T-helper 2 cell (primary cell): ENCODE measurements around the gene RPL27A.
"Not testable (repeated sequence)": the region's sequence is repeated elsewhere in the genome, so short reads cannot be mapped to it uniquely, and the experiment has no call there.

Experiments
- DNase-seq, 5 experiments: peaks; one replicate each; pipeline versions ENCODE4 v3.0.0 to v3.0.0-alpha.2; 2012 to 2022
- total RNA-seq, 2 donors: gene quantifications; one replicate each; lab custom pipeline; 2026; lab: John Stamatoyannopoulos, UW

RPL27A gene
- 822 to 1,122 reads per million in 2 donors for total RNA-seq

- DNase-seq, result peak; percentile 96 to 98 (median 97)
These were observed at the start of gene RPL27A, which contains the start of gene TRIM66 for GRCh38 chr11:8682303-8683114. RPL27A (plus strand) TSS chr11:8682792; CDS start chr11:8682814, 22 bp downstream. TRIM66 (minus strand) TSS chr11:8682665; CDS start chr11:8672274, 10,391 bp downstream.

DNA sequence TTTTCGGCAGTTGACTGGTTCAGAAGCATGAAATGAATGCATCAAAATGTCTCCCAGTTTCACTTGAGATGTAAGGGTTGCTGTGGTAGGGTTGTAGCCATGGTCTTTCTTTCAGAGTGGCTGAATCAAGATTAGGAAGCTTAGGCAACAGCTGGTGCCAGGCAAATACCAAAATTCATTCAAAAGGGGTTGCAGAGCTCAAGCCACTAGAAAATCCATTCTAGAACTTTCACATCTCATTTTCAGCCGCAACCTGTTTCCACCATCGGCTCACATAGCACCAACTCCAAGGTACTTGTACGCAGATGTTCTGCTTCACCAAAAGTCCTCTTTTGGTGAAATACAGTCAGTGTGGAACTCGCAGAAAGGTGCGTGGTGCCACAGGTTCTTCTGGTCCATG is 48.1 kb upstream of the RPL27A start:
- no peak for DNase-seq

GRCh38 chr11:8636127-8636526 is 46.5 kb upstream of the RPL27A start:
- no peak for DNase-seq

GRCh38 chr11:8638300-8638699 is 44.3 kb upstream of the RPL27A start:
- no peak for DNase-seq

DNA sequence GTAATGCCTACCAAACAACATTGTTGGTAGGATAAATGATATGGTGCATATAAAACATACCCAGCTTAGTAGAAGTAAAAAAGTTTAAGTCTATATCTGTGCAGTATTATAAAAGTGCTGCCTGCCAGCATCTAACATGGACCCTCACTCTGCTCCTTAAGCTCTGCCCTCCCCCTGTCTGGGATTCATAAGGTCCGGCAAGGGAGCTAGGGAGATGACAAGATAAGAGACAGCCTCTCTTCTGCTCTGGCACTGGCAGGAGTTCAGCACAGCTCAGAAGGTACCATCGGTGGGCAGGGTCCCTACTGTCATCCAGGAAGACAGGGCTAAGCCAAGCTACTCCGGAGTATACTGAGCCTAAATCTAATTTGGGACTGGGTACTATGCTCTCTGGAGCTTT is 42.9 kb upstream of the RPL27A start:
- no peak for DNase-seq

DNA sequence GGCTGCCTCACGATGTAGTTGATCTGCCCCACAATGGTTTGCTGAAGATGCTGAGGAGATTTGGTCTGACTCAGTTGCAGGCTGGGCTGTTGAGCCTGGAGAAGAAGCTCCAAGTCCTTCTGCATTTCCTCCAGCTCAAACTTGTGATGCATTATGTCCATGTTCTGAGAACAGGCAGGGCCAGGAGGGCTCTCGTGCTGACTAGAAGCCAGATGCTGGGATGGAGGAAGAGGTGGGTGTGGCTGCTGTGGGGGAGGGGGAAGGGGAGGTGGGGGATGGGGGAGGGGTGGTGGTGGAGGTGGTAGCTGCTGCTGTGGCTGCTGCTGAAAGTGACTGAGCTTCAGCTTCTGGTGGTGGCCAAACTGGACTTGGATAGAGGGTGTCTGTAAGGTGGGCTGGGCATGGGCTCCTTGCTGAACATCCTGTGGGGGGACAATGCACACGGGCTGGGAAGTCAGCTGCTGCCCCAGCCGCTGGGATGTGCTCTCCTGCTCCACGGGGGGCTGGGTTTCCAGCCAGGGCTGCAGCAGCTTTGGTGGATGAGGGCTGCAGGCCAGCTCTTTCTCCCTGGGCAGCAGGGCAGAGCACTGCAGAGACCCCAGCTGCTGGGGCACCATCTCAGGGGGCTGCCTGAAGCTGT is 42.2 kb upstream of the RPL27A start:
- DNase-seq, result no peak

GRCh38 chr11:8641332-8641731 is 41.3 kb upstream of the RPL27A start:
- DNase-seq, result no peak

DNA sequence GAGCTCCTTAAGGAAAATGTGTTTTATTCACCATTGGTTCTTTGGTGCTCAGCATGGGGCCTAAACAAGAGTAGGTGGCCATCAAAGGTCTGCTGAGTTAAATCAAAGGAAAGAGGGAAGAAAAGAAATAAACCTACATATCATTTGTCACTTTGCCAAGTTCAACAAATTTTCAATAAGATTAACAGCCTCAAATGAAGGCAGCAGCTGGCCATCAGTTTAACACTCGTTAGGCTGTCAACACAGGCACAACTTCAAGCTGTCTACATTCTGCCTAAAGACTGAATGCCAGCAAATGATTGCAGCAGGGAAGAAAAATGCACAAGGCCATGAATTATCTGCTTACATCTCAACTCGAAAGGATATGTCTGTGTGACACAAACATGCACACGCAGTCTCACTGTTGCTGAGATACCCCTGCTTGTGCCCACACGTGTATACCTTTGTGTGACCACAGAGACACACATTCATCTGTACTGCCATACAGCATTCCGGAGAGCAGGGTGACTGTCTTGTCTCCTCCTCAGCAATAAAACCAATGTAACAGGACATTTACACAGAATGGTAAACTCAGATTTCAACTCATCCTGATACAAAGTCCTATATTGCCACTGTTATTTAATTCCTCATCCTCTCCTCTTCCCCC is 40.3 kb upstream of the RPL27A start:
- no peak for DNase-seq

GRCh38 chr11:8646873-8647272 is 35.7 kb upstream of the RPL27A start:
- DNase-seq, result no peak

- DNase-seq, result no peak
These were observed 33.2 kb upstream of the RPL27A start for GRCh38 chr11:8649361-8649760.

DNA sequence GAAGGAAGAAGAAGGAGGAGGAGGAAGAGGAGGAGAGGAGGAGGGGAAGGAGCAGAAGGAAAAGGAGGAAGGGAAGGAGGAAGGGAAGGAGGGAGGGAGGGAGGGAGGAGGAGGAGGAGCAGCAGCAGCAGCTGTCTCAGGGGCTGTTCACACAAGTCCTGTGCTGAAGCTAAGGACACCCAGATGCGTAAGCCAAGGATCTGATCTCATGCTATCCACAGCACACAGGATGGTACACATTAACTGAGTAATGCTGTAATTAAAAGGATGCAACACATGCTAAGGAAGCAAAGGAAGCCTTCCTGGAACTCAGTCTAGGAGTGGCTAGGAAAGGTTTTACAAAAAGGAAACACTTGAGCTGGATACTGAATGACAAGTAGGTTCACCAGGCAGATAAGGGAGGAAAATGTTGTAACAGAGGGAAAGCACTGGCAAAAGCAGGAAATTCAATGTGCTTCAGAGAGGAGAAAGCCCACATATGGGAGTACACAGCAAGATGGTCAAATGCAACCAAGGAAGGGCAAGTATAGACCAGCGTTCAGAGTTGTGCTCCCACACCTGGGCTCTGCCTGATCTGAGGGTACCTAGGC is 32.1 kb upstream of the RPL27A start:
- DNase-seq, result no peak

DNA sequence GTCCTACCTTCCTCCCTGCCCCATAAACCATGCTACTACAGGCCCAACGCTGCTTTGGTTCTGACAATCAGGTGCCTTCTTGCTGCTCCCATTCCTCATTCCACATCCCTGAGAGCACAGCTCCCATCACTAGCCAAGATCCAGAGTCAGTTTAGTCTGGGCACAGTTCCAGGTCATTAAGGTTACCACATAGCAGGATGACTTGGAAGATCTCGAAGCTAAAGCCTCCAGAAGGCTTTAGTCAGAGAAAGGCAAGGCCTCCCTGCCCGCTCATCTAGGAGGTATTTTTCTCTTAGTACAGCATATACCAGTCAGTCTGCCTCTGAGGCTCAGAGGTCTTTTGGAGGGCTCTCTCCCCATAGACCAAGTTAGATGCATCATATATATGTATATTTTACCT is 30.5 kb upstream of the RPL27A start:
- DNase-seq, result no peak

DNA sequence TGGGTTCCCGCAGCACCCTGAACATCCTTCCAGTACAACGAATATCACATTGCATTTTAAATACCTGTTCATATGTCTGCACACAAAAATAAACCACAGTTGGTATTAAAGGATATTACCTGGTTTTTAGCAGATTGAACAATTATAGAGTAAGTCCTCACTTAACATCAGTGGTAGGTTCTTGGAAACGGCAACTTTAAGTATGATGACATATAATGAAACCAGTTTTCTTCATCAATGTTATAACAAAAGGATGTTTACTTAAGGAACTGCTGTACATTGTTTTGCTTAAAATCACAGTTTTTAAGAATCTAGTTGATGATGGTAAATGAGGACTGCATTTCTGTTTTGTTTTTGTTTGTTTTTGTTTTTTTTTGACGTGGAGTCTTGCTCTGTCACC is 28.1 kb upstream of the RPL27A start:
- DNase-seq, result peak in 1 of 5 experiments; percentile 72

GRCh38 chr11:8656291-8656690 is 26.3 kb upstream of the RPL27A start:
- DNase-seq, result no peak

- no peak for DNase-seq
These were observed 24.1 kb upstream of the RPL27A start for GRCh38 chr11:8658321-8659057.

DNA sequence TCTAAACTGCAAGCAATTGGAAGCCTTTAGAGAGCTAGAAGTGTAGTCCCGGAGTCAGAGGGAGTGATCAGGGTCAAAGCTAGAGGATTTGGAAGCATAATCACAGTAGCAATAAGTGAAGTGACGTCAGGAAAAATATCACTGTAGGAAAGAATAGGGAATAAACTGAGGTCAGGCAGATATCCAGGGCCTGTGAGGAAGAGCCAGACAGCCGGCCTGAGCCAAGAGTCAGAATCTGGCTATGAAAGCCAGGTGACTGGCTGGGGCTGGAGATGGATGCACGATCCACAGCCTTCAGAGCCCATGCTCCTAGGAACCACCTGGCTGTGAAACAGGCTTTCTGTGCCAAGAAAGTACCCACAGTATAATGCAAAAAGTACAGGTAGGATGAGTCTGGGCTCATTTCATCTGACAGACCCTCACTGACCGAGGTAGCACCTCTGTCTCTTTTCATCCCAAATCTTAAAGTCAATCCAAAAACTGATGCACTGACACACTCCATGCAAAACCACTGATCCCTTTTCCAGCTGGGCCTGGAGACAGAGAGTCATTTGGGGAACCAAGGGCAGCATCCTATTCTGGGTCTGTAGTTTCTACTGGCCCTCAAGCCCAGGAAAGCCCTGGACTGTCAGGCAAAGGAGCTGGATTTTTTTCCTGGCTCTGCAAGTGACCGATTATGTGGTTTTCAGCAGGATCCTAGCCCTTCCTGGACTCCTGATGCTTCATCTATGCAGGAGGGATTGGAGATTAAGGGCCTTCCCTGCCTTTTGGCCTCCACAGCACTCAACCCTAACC is 21.4 kb upstream of the RPL27A start:
- DNase-seq, result no peak

DNA sequence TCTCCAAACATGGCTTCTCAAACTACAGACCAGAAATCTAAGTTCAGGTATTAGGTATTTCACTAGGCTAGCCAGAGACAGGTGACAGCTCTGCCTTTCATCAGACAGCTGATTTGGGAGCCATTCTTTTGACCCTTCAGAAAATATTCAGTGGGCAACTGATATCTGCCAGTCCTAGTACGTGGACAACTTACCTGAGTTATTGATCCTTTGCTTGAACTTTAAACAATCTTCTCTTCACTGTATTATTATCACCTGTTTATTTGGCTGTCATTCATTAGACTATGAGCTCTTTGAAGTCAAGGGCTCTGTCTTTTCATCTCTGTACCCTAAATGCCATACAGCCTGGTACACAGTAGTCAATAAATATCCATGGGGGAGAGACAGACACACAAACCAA is 17.4 kb upstream of the RPL27A start:
- DNase-seq, result no peak

- not testable (repeated sequence) for DNase-seq
These were observed 12.5 kb upstream of the RPL27A start for GRCh38 chr11:8670081-8670480.

DNA sequence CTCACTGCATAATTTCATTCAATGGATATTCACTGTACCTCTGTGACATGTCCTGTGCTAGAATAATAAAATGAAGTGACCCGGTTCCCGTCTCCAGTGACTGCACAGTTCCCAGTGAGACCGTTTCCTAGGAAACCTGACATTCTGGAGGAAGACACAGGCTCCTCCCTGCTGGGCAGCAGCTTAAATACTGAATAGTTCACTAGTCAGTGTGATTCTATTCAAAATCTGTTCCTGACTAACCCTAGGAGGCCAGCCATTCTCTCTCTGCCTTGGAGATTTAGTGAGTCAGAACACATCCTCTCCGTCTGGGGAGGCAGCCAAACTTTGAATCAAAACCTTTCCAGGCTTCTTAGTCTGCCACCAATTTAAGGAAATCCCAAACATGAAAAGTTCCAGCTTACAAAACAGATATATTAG is 11.4 kb upstream of the RPL27A start:
- no peak for DNase-seq

DNA sequence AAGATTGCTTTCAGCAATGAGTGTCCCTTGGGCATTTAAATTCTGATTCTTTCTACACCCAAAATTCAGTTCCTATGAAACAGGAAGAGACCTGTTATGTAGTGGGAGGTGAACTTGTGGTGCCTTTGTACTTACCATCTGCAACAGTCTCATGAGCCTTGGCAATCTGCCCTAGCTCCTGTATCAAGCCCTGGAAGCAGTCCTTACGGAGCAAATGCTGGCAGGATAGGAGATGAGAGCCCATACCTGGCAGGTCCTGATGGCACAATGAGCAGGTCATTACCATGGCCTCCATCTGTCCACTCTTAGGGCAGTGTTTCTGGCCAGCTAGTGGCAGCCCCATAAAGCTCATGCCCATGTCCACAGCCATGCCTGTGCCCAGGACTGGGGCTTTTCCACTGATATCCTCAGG is 10.9 kb upstream of the RPL27A start:
- DNase-seq, result no peak

GRCh38 chr11:8672346-8672745 is 10.2 kb upstream of the RPL27A start:
- DNase-seq, result no peak

DNA sequence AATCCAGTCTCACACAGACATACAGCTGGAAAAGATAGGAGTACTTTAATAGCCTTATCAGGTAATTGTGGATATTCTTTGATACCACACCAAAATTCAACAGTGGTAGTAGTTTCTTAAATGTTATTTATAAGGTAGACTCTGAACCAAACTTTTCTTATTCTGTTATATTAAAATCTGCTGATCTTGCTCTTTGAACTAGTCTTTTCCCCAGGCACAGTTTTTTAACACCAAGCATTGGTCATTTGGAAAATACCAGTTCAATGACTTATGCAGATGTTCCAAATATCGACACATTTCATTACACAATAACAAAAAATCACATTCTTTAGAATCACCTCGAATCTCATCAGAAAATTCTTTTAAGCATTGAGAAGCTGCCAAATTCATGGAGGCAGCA is 7.7 kb upstream of the RPL27A start:
- DNase-seq, result no peak
